Prostate gland (tissue), 2 donors: ENCODE data around the gene POLE.

Experiments
- POLR2A ChIP-seq: fragments of 450-650 bp; IDR thresholded peaks from one replicate; pipeline ENCODE4 v1.6.1; 2016; ENCODE audit warnings: antibody characterized with exemption, mild to moderate bottlenecking
- TF ChIP-seq, protein P1 (sequence below), 4 experiments: fragments of 200-600 bp in 2 of 4; fragments of 450-650 bp in 2 of 4; sonication (generic) in 2 of 4; IDR thresholded peaks; 1 replicate in 3 of 4; 2 replicates in 1 of 4; pipeline ENCODE4 v1.5.1; 2016 to 2019; ENCODE audit warnings: antibody characterized with exemption in 4 of 4, mild to moderate bottlenecking in 2 of 4, moderate library complexity in 2 of 4

DNA sequence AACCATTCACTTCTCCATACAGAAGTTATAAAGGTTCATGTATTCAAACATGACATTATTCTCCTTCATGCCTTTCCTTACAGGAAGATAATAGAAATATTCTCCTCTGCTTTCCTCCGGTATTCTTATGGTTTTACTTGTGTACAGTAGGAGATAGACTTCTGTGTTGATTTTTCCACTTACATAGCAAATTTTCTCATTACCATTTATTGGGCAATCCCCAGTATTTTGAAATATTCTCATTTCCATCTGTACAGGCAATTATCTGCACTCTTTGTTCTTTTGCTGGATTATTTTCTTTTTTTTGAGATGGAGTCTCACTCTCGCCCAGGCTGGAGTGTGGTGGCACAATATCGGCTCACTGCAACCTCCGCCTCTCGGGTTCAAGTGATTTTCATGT lies 11.2 kb upstream of the POLE start:
- TF ChIP-seq, protein P1, sequence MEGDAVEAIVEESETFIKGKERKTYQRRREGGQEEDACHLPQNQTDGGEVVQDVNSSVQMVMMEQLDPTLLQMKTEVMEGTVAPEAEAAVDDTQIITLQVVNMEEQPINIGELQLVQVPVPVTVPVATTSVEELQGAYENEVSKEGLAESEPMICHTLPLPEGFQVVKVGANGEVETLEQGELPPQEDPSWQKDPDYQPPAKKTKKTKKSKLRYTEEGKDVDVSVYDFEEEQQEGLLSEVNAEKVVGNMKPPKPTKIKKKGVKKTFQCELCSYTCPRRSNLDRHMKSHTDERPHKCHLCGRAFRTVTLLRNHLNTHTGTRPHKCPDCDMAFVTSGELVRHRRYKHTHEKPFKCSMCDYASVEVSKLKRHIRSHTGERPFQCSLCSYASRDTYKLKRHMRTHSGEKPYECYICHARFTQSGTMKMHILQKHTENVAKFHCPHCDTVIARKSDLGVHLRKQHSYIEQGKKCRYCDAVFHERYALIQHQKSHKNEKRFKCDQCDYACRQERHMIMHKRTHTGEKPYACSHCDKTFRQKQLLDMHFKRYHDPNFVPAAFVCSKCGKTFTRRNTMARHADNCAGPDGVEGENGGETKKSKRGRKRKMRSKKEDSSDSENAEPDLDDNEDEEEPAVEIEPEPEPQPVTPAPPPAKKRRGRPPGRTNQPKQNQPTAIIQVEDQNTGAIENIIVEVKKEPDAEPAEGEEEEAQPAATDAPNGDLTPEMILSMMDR (IDR thresholded peaks at IDR 0.05), result no peak
- no peak for TF ChIP-seq POLR2A
